CD8-positive, alpha-beta memory T cell (primary cell): ENCODE results near the gene C5orf46. TPM values are rescaled to one million over a fixed set of nuclear protein-coding genes. Genes with fewer than 3 reads are reported as not detected.

ENCODE experiments used
- CTCF ChIA-PET: fragments of 350-600 bp; sonication (Branson Sonifier 250); formaldehyde crosslinking; loops from one replicate; lab custom pipeline; 2021; ENCODE audit warnings: antibody characterized with exemption; lab: Charles Lee
- POLR2A ChIA-PET: fragments of 350-600 bp; sonication (Branson Sonifier 250); formaldehyde crosslinking; loops from one replicate; lab custom pipeline; 2021; ENCODE audit warnings: antibody characterized with exemption; lab: Charles Lee
- DNase-seq, 5 donors: peaks; one replicate each; pipeline versions ENCODE4 v3.0.0 to v3.0.0-alpha.2; 2020 to 2022; ENCODE audit warnings: mixed read lengths in 1 of 5
- H3K27ac ChIP-seq: one replicate; pipeline ENCODE4 v1.7.0; 2013; ENCODE audit warnings: low read depth, mild to moderate bottlenecking, low read length, moderate library complexity
- H3K27me3 ChIP-seq: 2 replicates; pipeline ENCODE4 v1.7.0; 2013; ENCODE audit warnings: low read length, mild to moderate bottlenecking; ENCODE audit not compliant: insufficient read depth, poor library complexity, severe bottlenecking
- H3K36me3 ChIP-seq: 2 replicates; pipeline ENCODE4 v1.7.0; 2013; ENCODE audit warnings: mild to moderate bottlenecking, low read length, moderate library complexity; ENCODE audit not compliant: insufficient read depth
- H3K4me1 ChIP-seq: 2 replicates; pipeline ENCODE4 v1.7.0; 2013; ENCODE audit warnings: mild to moderate bottlenecking, low read length, moderate library complexity; ENCODE audit not compliant: insufficient read depth
- H3K4me3 ChIP-seq: 2 replicates; pipeline ENCODE4 v1.7.0; 2013; ENCODE audit warnings: mild to moderate bottlenecking, low read length
- H3K9me3 ChIP-seq: 2 replicates; pipeline ENCODE4 v1.7.0; 2013; ENCODE audit warnings: mild to moderate bottlenecking, low read length
- H3K27ac Mint-ChIP-seq, 8 donors: one replicate each; pipeline ENCODE4 v1.8.0; 2020 to 2021; ENCODE audit warnings: mixed read lengths in 8 of 8, mild to moderate bottlenecking in 6 of 8, inconsistent platforms in 3 of 8, moderate library complexity in 3 of 8
- H3K27me3 Mint-ChIP-seq, 2 donors: one replicate each; pipeline ENCODE4 v1.8.0; 2020 to 2021; ENCODE audit warnings: mixed read lengths in 2 of 2, mild to moderate bottlenecking in 1 of 2, moderate library complexity in 1 of 2
- H3K36me3 Mint-ChIP-seq, 3 donors: one replicate each; pipeline ENCODE4 v1.8.0; 2020 to 2021; ENCODE audit warnings: mixed read lengths in 3 of 3, inconsistent platforms in 1 of 3, mild to moderate bottlenecking in 1 of 3
- H3K4me1 Mint-ChIP-seq, 3 donors: one replicate each; pipeline ENCODE4 v1.8.0; 2020 to 2021; ENCODE audit warnings: mixed read lengths in 3 of 3, inconsistent platforms in 1 of 3, mild to moderate bottlenecking in 1 of 3
- H3K4me3 Mint-ChIP-seq, 7 donors: one replicate each; pipeline ENCODE4 v1.8.0; 2020 to 2021; ENCODE audit warnings: mixed read lengths in 7 of 7, mild to moderate bottlenecking in 6 of 7, moderate library complexity in 4 of 7, inconsistent platforms in 2 of 7
- H3K9me3 Mint-ChIP-seq, 5 donors: one replicate each; pipeline ENCODE4 v1.8.0; 2020 to 2022; ENCODE audit warnings: mixed read lengths in 5 of 5, mild to moderate bottlenecking in 3 of 5, moderate library complexity in 2 of 5, inconsistent platforms in 1 of 5
- polyA plus RNA-seq: library from polyadenylated mRNA; unstranded; fragments of 300-500 nt; fragmentation: Illumina TruSeq; gene quantifications from one replicate; pipeline ENCODE4 v1.2.3, GENCODE V29; 2021
- total RNA-seq, 2 experiments: library from RNA; stranded (reverse); gene quantifications; one replicate each; pipeline ENCODE4 v1.2.3, GENCODE V29; 2021

C5orf46 gene
- total and polyA plus RNA-seq, 3 experiments from 2014 or later: not detected

GRCh38 chr5:147853372-147853987 is 52.9 kb downstream of the C5orf46 start:
- no peaks in the 10 kb centered on the region for H3K9me3 ChIP-seq
- no peaks in the 10 kb centered on the region for H3K27me3 ChIP-seq
- Mint-ChIP-seq H3K4me3 (no peak overlapping the region), H3K36me3 (no peaks in the 10 kb centered on the region), H3K27ac (no peak overlapping the region), H3K9me3 (no peaks in the 10 kb centered on the region), H3K27me3 (peaks cover 4 to 24% of the 10 kb centered on the region in 2 donors), H3K4me1 (peaks cover 0 to 5% (median 0%) of the 10 kb centered on the region in 3 donors)
- no peak overlapping the region for H3K27ac ChIP-seq
- CTCF ChIA-PET: no interaction called here
- H3K4me3 ChIP-seq: no peak overlapping the region
- POLR2A ChIA-PET: no interaction called here
- no peak for DNase-seq
- no peaks in the 10 kb centered on the region for H3K36me3 ChIP-seq
- H3K4me1 ChIP-seq: no peaks in the 10 kb centered on the region

GRCh38 chr5:147852365-147852764 is 54.0 kb downstream of the C5orf46 start:
- H3K9me3 ChIP-seq: no peaks in the 10 kb centered on the region
- H3K4me3 ChIP-seq: no peak overlapping the region
- H3K27me3 ChIP-seq: no peaks in the 10 kb centered on the region
- DNase-seq: no peak
- ChIA-PET CTCF (interaction anchor here (1.0 kb wide), 1 partner anchor 8 kb away, joined by 3 read pairs; no protein-coding TSS in a partner anchor), POLR2A (no interaction called here)
- H3K4me3 Mint-ChIP-seq: no peak overlapping the region
- no peaks in the 10 kb centered on the region for H3K36me3 ChIP-seq
- H3K9me3 Mint-ChIP-seq: no peaks in the 10 kb centered on the region
- no peaks in the 10 kb centered on the region for H3K4me1 ChIP-seq
- H3K27ac ChIP-seq: no peak overlapping the region
- no peak overlapping the region for H3K27ac Mint-ChIP-seq
- H3K36me3 Mint-ChIP-seq: no peaks in the 10 kb centered on the region
- peaks cover 3 to 23% of the 10 kb centered on the region in 2 donors for H3K27me3 Mint-ChIP-seq
- H3K4me1 Mint-ChIP-seq: peaks cover 0 to 1% (median 0%) of the 10 kb centered on the region in 3 donors

- CTCF ChIA-PET: interaction anchor here (1.0 kb wide), 1 partner anchor 9 kb away, joined by 3 read pairs; no protein-coding TSS in a partner anchor
- H3K4me1 ChIP-seq: no peaks in the 10 kb centered on the region
- Mint-ChIP-seq H3K27me3 (peaks cover 3 to 23% of the 10 kb centered on the region in 2 donors), H3K36me3 (no peaks in the 10 kb centered on the region), H3K27ac (no peak overlapping the region), H3K4me1 (no peaks in the 10 kb centered on the region), H3K4me3 (no peak overlapping the region), H3K9me3 (no peaks in the 10 kb centered on the region)
- no peaks in the 10 kb centered on the region for H3K9me3 ChIP-seq
- no peak for DNase-seq
- POLR2A ChIA-PET: no interaction called here
- no peaks in the 10 kb centered on the region for H3K36me3 ChIP-seq
- no peak overlapping the region for H3K27ac ChIP-seq
- H3K27me3 ChIP-seq: no peaks in the 10 kb centered on the region
- no peak overlapping the region for H3K4me3 ChIP-seq
These were observed 54.8 kb downstream of the C5orf46 start for GRCh38 chr5:147851578-147851977.

GRCh38 chr5:147849226-147849625 is 57.1 kb downstream of the C5orf46 start:
- Histone ChIP-seq H3K27me3 (no peaks in the 10 kb centered on the region), H3K36me3 (no peaks in the 10 kb centered on the region), H3K4me1 (no peaks in the 10 kb centered on the region), H3K27ac (no peak overlapping the region), H3K4me3 (no peak overlapping the region), H3K9me3 (no peaks in the 10 kb centered on the region)
- CTCF ChIA-PET: no interaction called here
- no peak overlapping the region for H3K4me3 Mint-ChIP-seq
- H3K27ac Mint-ChIP-seq: no peak overlapping the region
- no peaks in the 10 kb centered on the region for H3K36me3 Mint-ChIP-seq
- no peaks in the 10 kb centered on the region for H3K4me1 Mint-ChIP-seq
- DNase-seq: no peak
- POLR2A ChIA-PET: no interaction called here
- H3K9me3 Mint-ChIP-seq: no peaks in the 10 kb centered on the region
- peaks cover 3 to 14% of the 10 kb centered on the region in 2 donors for H3K27me3 Mint-ChIP-seq

GRCh38 chr5:147845618-147846017 is 60.7 kb downstream of the C5orf46 start:
- Histone ChIP-seq H3K9me3 (no peaks in the 10 kb centered on the region), H3K36me3 (no peaks in the 10 kb centered on the region), H3K4me1 (no peaks in the 10 kb centered on the region), H3K4me3 (no peak overlapping the region), H3K27me3 (no peaks in the 10 kb centered on the region), H3K27ac (no peak overlapping the region)
- no peak overlapping the region for H3K27ac Mint-ChIP-seq
- H3K4me3 Mint-ChIP-seq: no peak overlapping the region
- ChIA-PET CTCF (no interaction called here), POLR2A (no interaction called here)
- peaks cover 8 to 16% of the 10 kb centered on the region in 2 donors for H3K27me3 Mint-ChIP-seq
- H3K36me3 Mint-ChIP-seq: no peaks in the 10 kb centered on the region
- no peak for DNase-seq
- H3K4me1 Mint-ChIP-seq: no peaks in the 10 kb centered on the region
- no peaks in the 10 kb centered on the region for H3K9me3 Mint-ChIP-seq

- Histone ChIP-seq H3K4me1 (no peaks in the 10 kb centered on the region), H3K36me3 (no peaks in the 10 kb centered on the region), H3K9me3 (no peaks in the 10 kb centered on the region), H3K27ac (no peak overlapping the region), H3K27me3 (no peaks in the 10 kb centered on the region), H3K4me3 (no peak overlapping the region)
- H3K4me1 Mint-ChIP-seq: no peaks in the 10 kb centered on the region
- H3K9me3 Mint-ChIP-seq: no peaks in the 10 kb centered on the region
- CTCF ChIA-PET: interaction anchor here (1.8 kb wide), 1 partner anchor 13 kb away, joined by 5 read pairs; no protein-coding TSS in a partner anchor
- no peaks in the 10 kb centered on the region for H3K36me3 Mint-ChIP-seq
- no peak overlapping the region for H3K4me3 Mint-ChIP-seq
- no peak overlapping the region for H3K27ac Mint-ChIP-seq
- DNase-seq: no peak
- peaks cover 8 to 16% of the 10 kb centered on the region in 2 donors for H3K27me3 Mint-ChIP-seq
- POLR2A ChIA-PET: no interaction called here
These were observed 61.5 kb downstream of the C5orf46 start for GRCh38 chr5:147844846-147845245.

GRCh38 chr5:147842869-147843268 is 63.5 kb downstream of the C5orf46 start:
- Histone ChIP-seq H3K27ac (no peak overlapping the region), H3K27me3 (no peaks in the 10 kb centered on the region), H3K36me3 (no peaks in the 10 kb centered on the region), H3K4me3 (no peak overlapping the region), H3K9me3 (no peaks in the 10 kb centered on the region), H3K4me1 (no peaks in the 10 kb centered on the region)
- no peaks in the 10 kb centered on the region for H3K4me1 Mint-ChIP-seq
- ChIA-PET CTCF (no interaction called here), POLR2A (interaction anchor here (0.6 kb wide), 1 partner anchor 38 kb away, joined by 3 read pairs; no protein-coding TSS in a partner anchor)
- H3K27me3 Mint-ChIP-seq: peaks cover 5 to 14% of the 10 kb centered on the region in 2 donors
- H3K4me3 Mint-ChIP-seq: no peak overlapping the region
- H3K36me3 Mint-ChIP-seq: no peaks in the 10 kb centered on the region
- DNase-seq: no peak
- no peak overlapping the region for H3K27ac Mint-ChIP-seq
- H3K9me3 Mint-ChIP-seq: no peaks in the 10 kb centered on the region
